SKM-1 treated with dmso at 0.1 percent for 144 hours (cell line): ENCODE results near the gene VRK2.
"Not testable (repeated sequence)": the region's sequence is repeated elsewhere in the genome, so short reads cannot be mapped to it uniquely, and the experiment has no call there.

ENCODE experiments used
- DNase-seq: peaks from one replicate; lab custom pipeline; 2025; ENCODE audit not compliant: unreplicated experiment; lab: John Stamatoyannopoulos, UW

The VRK2 gene

GRCh38 chr2:58054264-58054663 lies 7.7 kb downstream of the VRK2 start:
- peak; percentile 24 for DNase-seq

DNA sequence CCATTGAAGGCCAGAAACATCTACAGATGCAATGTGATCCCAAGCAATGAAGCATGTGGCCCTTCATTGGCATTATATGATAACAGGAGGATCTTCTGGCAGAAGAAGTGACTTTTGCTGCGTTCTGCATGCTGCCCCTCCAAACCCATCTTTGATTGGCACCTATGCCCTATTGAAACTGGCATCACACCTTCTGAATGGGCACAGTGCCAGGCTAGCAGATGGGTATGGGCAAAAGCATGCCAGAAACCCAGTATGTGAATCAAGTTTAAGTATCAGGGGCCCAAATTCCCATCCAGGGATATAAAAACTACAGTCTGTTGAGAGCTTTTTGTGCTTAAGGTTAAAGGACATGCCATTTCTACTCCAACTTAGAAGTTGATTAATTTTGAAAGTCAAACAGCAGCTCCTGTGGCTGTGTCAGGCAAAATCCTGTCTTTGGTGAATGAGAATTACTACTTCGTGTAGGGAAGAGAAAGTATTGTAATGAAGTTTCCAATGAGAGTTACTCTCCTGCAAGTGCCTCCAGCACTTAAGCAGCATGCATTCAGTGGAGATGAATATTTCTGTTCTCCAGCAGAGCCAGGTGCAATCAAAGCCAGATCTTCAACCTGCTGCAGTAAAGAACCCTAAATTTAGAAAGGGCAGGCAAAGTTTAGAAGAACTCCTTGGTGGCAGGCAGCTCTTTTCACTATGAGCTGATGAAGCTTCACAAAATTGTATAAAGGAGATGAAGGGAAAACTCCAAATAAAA lies 8.6 kb downstream of the VRK2 start:
- no peak for DNase-seq

- no peak for DNase-seq
Observed at GRCh38 chr2:58056192-58056916, 9.7 kb downstream of the VRK2 start.

DNA sequence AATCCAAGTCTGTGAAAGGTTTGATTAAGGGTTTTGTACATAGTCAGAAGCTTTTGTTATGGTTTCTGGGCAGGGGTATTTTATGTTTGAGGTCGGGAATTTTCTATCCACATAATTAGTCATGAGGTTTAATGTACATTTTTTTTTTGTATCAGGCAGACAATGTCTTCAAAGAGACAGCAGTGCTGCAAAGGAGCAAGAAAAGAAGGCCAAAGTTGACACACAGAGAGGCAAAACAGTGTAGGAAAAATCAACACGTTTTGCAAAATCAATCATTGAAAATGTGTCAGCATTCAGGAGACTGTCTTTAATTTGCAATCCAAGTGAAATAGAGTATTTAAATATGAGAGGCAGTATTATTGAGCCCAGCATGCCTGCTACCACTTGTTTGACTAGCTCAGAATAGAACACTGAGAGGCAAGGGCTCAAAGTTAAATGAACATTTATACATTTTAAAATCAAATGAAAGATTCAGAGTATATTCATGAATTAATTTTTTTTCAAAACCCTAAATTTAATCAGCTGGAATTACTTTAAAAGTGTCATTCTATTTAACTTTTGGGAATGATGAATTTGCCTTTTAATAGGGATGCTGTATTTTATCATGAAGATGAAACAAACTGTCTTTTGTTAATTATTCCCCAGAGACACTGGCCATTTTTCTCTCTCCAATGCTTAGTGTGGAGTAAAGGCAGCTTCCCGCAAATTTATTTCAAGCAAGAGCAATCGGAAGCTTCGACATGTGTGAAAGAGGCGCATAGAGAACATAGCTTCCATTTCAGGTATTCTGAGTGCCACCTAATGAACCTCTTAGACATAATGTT lies 11.3 kb downstream of the VRK2 start:
- no peak for DNase-seq

- DNase-seq = no peak
Observed at GRCh38 chr2:58063641-58064040, 17.0 kb downstream of the VRK2 start.

- no peak for DNase-seq
Observed at GRCh38 chr2:58064086-58064485, 17.5 kb downstream of the VRK2 start.

GRCh38 chr2:58065248-58065647 lies 18.6 kb downstream of the VRK2 start:
- no peak for DNase-seq

- DNase-seq = no peak
Observed at GRCh38 chr2:58067001-58067400, 20.4 kb downstream of the VRK2 start.

DNA sequence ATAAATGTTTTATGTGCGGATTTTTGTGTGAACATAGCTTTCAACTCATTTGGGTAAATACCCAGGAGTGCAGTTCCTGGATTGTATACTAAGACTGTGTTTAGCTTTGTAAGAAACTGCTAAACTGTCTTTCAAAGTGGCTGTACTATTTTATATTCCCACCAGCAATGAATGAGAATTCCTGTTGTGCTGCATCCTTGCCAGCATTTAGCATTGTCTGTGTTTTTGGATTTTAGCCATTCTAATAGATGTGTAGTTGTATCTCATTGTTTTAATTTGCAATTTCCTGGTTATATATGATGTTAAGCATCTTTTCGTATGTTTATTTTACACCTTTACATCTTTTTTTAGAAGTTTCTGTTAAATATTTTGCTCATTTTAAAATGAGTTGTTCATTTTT lies 24.2 kb downstream of the VRK2 start:
- DNase-seq = no peak

- DNase-seq = no peak
Observed at GRCh38 chr2:58072102-58072501, 25.5 kb downstream of the VRK2 start.

GRCh38 chr2:58073008-58073407 lies 26.4 kb downstream of the VRK2 start:
- no peak for DNase-seq

- no peak for DNase-seq
Observed at GRCh38 chr2:58073751-58074150, 27.1 kb downstream of the VRK2 start.

DNA sequence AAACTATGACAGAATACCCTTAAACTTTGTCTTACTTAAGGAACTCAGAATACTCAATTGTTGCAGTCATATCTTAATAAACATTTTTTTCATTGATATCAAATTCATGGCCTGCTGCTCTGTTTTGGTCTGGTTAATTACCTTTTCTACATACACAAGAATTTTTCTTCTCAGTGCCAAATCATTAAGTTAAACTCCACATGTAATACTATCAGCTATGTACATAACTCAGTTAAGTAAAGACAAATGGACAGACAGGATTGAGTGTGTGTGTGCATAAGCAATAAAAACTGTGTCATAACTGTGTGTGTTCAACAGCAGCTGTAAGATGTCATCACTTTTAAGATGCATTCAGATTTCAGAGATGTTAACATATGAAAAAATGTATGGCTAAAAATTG lies 34.4 kb downstream of the VRK2 start:
- DNase-seq = no peak

GRCh38 chr2:58089081-58089480 lies 42.5 kb downstream of the VRK2 start:
- DNase-seq = no peak

GRCh38 chr2:58092772-58093171 lies 46.2 kb downstream of the VRK2 start:
- not testable (repeated sequence) for DNase-seq

GRCh38 chr2:58097025-58097424 lies 50.4 kb downstream of the VRK2 start:
- DNase-seq = no peak

DNA sequence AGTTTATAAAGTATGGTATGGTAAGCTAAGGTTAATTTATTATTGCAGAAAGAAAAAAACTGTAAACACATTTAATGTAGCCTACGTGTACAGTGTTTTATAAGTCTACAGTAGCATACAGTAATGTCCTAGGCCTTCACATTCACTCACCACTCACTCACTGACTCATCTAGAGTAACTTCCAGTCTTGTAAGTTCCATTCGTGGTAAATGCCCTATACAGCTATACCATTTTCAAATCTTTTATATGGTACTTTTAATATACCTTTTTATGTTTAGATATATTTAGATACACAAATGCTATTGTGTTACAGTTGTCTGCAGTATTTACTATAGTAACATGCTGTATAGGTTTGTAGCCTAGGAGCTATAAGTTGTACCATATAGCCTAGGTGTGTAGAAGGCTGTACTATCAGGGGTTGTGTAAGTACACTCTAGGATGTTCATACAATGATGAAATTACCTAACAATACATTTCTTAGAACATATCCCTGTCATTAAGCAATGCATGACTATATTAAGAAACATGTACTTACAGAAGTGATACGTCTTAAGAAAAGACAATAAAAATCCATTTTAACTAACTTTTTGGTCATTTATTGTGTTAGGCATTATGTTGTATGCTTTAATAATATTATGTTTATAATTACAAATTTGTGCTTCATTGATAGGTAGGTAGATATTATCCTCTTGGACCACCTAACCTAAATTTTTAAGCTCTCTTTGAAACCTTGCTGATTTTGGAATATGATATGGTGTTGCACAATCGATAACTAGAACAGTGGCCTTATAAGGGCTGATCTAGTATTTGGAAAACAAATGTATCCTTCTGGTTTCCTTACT lies 51.9 kb downstream of the VRK2 start:
- no peak for DNase-seq

DNA sequence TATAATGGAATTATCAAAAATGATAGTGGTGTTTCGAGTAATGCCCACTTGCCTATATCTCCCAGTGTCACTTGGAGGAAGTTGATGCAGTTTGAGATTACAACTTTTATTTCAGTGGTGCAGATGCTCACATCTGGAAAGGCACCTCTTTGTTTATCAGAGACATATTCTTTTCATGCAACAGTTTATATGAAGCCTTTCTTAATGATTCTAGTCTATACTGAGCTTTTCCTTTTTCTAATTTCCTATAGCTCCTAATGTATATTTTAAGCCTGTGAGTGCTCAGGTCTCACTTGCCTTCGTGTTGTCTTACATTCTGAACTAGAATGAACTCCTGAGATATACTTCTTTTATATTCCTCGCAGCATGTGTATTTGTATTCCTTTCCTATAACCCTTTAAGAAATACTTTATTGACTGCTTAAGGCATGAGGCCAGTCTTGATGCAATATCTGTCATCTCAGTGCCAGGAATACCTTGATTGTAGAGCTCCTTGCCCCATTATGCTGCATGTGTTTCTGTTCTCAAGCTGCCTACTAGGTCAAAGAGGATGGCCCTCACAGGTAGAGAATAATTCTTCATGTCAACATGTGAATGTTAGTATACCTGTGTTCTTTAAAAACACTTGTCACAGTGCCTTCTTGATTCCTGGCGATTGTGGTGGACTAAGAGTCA lies 52.6 kb downstream of the VRK2 start:
- no peak for DNase-seq

- DNase-seq = no peak
Observed at GRCh38 chr2:58101500-58101899, 54.9 kb downstream of the VRK2 start.

DNA sequence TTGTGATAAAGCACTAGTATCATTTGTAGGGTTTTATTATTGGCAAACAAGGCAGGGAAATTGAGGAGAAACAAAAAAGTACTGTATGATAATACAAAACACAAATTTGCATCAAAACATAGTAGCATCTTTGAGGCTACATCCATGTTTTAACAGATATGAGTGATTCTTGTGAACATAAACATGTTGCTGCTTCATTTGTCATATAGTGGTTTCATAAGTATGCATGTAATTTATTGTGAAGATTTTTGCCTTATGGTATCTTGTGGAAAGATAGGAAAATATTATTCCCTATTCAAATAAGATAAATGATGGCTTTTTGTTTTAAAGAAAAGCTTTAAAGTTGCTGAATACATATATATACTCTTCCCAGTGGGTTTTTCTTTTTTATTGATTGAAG lies 60.3 kb downstream of the VRK2 start:
- DNase-seq = no peak
